Measurements from ENCODE around the gene PON1. TPM values are rescaled to one million over a fixed set of nuclear protein-coding genes. Genes with fewer than 3 reads are reported as not detected.

PON1 gene
- total RNA-seq (not detected), polyA plus RNA-seq (ENCODE audit: insufficient read depth, low read depth, low replicate concordance) (0.28 TPM)
- long read RNA-seq, donor 1, partial matches to known transcripts = 0 of 1 reads
- long read RNA-seq, donor 1, other reads (novel, unspliced or antisense) = 0 of 1 reads
- long read RNA-seq, donor 2 = 0 reads
- long read RNA-seq, donor 3 = 0 reads
- long read RNA-seq, donor 4 = 0 reads
- long read RNA-seq, donor 5 = 0 reads
- long read RNA-seq, donor 6 = 0 reads
- long read RNA-seq, donor 7 = 0 reads
- long read RNA-seq, donor 8 = 0 reads
- long read RNA-seq, donor 9 = 0 reads
- long read RNA-seq, donor 10 = 0 reads

DNA sequence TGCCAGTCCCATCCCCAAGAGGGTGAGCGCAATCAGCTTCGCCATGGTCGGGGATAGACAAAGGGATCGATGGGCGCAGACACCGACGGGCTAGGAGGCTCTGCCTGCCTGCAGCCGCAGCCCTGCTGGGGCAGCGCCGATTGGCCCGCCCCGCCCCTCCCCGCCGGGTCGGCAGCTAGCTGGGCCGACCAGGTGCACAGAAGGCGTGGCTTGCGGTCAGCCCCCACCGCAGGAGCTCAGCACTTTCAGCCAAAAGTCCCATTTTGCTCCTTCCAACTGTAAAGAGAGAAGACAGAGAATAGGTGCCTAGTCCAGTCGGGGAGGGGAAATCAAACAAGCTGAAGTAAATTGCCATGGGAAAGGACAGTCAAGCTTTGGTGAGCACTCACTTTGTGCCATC, at the start of gene PON1:
TSS of gene PON1 (minus strand) at position 102 of the 400 bp plus-strand sequence. CDS start at position 45, 57 bp downstream.
- FAIRE-seq = no peak
- TF ChIP-seq, protein P1, sequence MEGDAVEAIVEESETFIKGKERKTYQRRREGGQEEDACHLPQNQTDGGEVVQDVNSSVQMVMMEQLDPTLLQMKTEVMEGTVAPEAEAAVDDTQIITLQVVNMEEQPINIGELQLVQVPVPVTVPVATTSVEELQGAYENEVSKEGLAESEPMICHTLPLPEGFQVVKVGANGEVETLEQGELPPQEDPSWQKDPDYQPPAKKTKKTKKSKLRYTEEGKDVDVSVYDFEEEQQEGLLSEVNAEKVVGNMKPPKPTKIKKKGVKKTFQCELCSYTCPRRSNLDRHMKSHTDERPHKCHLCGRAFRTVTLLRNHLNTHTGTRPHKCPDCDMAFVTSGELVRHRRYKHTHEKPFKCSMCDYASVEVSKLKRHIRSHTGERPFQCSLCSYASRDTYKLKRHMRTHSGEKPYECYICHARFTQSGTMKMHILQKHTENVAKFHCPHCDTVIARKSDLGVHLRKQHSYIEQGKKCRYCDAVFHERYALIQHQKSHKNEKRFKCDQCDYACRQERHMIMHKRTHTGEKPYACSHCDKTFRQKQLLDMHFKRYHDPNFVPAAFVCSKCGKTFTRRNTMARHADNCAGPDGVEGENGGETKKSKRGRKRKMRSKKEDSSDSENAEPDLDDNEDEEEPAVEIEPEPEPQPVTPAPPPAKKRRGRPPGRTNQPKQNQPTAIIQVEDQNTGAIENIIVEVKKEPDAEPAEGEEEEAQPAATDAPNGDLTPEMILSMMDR (IDR thresholded peaks at IDR 0.05; ENCODE audit: borderline replicate concordance, extremely low read depth, insufficient read depth) = no peak

DNA sequence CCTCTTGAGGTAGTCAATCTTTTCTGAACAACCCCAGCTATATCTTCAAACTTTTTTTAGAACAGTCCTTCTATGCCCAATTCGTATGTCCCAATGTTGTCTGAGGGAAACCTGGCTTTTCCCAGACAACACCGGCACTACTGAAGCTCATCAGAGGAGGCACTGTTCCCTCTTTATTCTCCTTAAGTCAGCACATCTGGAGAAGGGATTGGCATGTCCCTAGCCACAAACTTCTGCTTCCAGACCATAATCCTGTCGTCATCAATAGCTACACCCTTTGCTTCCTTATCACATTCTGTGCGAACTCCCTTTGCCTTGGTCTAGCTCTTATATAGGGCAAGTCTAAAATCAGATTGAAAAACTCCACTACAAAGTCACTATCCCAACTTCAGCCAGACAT, 49.0 kb upstream of the PON1 start:
- Histone ChIP-seq H3K27ac (ENCODE audit: low read depth in 2 of 2, low read length in 2 of 2) (no peak overlapping the region), H3K4me1 (ENCODE audit: control insufficient read depth in 2 of 3, insufficient read depth in 2 of 3, low read depth in 1 of 3, low read length in 3 of 3) (no peaks in the 10 kb centered on the region), H3K9ac (ENCODE audit: low read length in 3 of 3) (no peak overlapping the region), H3K4me3 (ENCODE audit: low read length in 3 of 3) (no peak overlapping the region), H3K9me3 (ENCODE audit: control insufficient read depth in 2 of 3, insufficient read depth in 1 of 3, low read length in 3 of 3) (no peaks in the 10 kb centered on the region), H3K27me3 (ENCODE audit: control insufficient read depth, insufficient read depth, low read length) (no peaks in the 10 kb centered on the region), H3K36me3 (ENCODE audit: control insufficient read depth in 2 of 3, insufficient read depth in 3 of 3, low read length in 3 of 3) (no peaks in the 10 kb centered on the region)
- DNase-seq (no peak), FAIRE-seq (no peak)
- intact Hi-C loops (cut with DNase I) = no loop called here
- TF ChIP-seq, protein P1 (IDR thresholded peaks at IDR 0.05; ENCODE audit: borderline replicate concordance, extremely low read depth, insufficient read depth) = no peak

More for the DNA sequence above, at the start of gene PON1:
- H3K9me3 ChIP-seq (ENCODE audit: control insufficient read depth in 2 of 3, insufficient read depth in 1 of 3, low read length in 3 of 3) = no peaks in the 10 kb centered on the region
- no peaks in the 10 kb centered on the region for H3K4me1 ChIP-seq (ENCODE audit: control insufficient read depth in 2 of 3, insufficient read depth in 2 of 3, low read depth in 1 of 3, low read length in 3 of 3)
- peak in 1 of 5 donors; percentile 16 for DNase-seq
- H3K9ac ChIP-seq (ENCODE audit: low read length in 3 of 3) = no peak within 1 kb of the TSS
- H3K27ac ChIP-seq (ENCODE audit: low read depth in 2 of 2, low read length in 2 of 2) = no peak within 1 kb of the TSS
- no peaks in the 10 kb centered on the region for H3K36me3 ChIP-seq (ENCODE audit: control insufficient read depth in 2 of 3, insufficient read depth in 3 of 3, low read length in 3 of 3)
- H3K27me3 ChIP-seq (ENCODE audit: control insufficient read depth, insufficient read depth, low read length) = no peaks in the 10 kb centered on the region
- no peak within 1 kb of the TSS for H3K4me3 ChIP-seq (ENCODE audit: low read length in 3 of 3)
- intact Hi-C loops (cut with DNase I) = no loop called here

DNA sequence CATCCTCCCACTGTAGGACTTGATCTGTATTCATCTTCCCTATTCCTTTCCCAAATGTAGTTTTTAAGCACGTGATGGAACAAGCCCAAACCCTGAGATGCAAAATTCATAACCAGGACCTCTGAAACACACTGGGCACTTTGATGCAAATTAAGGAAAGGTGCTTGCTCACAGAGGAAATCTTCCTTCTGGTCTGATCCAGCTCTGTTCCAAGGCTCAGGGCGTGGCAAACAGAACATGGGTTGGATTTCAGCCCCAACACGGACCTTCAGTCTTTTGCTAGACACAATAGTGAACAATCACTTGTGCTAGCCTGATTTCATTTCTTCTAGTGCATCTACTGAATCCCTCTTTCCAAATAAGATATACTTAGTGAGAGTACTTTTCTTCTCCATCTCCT, 43.9 kb upstream of the PON1 start:
- H3K36me3 ChIP-seq (ENCODE audit: control insufficient read depth in 2 of 3, insufficient read depth in 3 of 3, low read length in 3 of 3) = no peaks in the 10 kb centered on the region
- no peak for DNase-seq
- no peak for FAIRE-seq
- no peak overlapping the region for H3K27ac ChIP-seq (ENCODE audit: low read depth in 2 of 2, low read length in 2 of 2)
- H3K4me1 ChIP-seq (ENCODE audit: control insufficient read depth in 2 of 3, insufficient read depth in 2 of 3, low read depth in 1 of 3, low read length in 3 of 3) = no peaks in the 10 kb centered on the region
- H3K9ac ChIP-seq (ENCODE audit: low read length in 3 of 3) = no peak overlapping the region
- intact Hi-C loops (cut with DNase I) = no loop called here
- no peak overlapping the region for H3K4me3 ChIP-seq (ENCODE audit: low read length in 3 of 3)
- TF ChIP-seq, protein P1 (IDR thresholded peaks at IDR 0.05; ENCODE audit: borderline replicate concordance, extremely low read depth, insufficient read depth) = no peak
- H3K27me3 ChIP-seq (ENCODE audit: control insufficient read depth, insufficient read depth, low read length) = no peaks in the 10 kb centered on the region
- no peaks in the 10 kb centered on the region for H3K9me3 ChIP-seq (ENCODE audit: control insufficient read depth in 2 of 3, insufficient read depth in 1 of 3, low read length in 3 of 3)
